Sigmoid colon (tissue), 4 donors: ENCODE measurements around the gene TMC8.

Experiments used
- POLR2AphosphoS5 ChIP-seq, 4 donors: sonication (generic); formaldehyde crosslinking; IDR thresholded peaks; one replicate each; pipeline ENCODE4 v1.6.1; 2017; ENCODE audit warnings: antibody characterized with exemption in 4 of 4
- TF ChIP-seq, protein P1 (sequence below), 4 experiments: fragments of 450-650 bp in 3 of 4; fragments of 200-600 bp in 1 of 4; IDR thresholded peaks; one replicate each; pipeline ENCODE4 v1.5.1; 2016 to 2019; ENCODE audit warnings: antibody characterized with exemption in 4 of 4, mild to moderate bottlenecking in 3 of 4, moderate library complexity in 2 of 4

DNA sequence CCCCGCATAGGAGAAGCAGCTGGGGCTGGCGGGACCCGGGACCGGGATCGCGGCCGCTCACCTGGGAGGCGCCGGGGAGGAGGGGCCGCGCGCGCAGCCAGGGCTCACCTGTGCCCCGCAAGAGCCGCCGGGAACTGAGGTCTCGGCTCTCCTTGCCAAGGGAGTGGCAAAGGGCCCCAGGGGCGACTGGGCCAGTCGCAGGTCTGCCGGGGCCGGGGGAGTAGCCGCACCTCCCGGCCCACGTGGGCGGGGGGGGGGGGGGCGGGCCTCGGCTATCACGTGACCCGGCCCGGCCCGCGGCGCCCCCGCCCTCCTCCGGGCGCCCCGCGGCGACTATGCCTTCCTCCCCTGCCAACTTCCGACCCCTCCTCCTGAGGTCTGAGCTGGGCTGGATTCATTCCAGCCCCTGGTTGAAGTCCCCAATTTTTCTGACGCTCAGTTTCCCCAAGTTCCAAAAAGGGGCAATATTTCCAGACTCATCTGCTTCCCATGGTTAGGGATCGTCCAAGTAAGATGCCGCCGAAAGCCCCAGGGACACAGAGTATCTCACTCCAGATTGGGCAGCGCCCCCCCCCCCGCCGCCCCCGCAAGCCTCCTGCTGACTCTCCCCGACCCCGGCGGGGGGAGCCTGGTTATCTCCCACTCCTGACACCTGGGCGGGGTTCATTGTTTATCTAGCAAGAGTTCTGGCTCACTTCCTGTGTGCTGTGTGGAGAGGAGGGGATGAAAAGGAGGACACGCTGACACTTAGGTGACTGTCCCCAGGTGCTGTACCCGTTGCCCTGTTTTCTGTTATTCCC is 1.8 kb upstream of the TMC8 start, which contains the start of gene TMC6:
- TF ChIP-seq, protein P1, sequence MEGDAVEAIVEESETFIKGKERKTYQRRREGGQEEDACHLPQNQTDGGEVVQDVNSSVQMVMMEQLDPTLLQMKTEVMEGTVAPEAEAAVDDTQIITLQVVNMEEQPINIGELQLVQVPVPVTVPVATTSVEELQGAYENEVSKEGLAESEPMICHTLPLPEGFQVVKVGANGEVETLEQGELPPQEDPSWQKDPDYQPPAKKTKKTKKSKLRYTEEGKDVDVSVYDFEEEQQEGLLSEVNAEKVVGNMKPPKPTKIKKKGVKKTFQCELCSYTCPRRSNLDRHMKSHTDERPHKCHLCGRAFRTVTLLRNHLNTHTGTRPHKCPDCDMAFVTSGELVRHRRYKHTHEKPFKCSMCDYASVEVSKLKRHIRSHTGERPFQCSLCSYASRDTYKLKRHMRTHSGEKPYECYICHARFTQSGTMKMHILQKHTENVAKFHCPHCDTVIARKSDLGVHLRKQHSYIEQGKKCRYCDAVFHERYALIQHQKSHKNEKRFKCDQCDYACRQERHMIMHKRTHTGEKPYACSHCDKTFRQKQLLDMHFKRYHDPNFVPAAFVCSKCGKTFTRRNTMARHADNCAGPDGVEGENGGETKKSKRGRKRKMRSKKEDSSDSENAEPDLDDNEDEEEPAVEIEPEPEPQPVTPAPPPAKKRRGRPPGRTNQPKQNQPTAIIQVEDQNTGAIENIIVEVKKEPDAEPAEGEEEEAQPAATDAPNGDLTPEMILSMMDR (IDR thresholded peaks at IDR 0.05): no peak
- TF ChIP-seq POLR2AphosphoS5 (IDR thresholded peaks at IDR 0.05): peak in 3 of 4 donors; percentile 14 to 70 (median 66)
